Psoas muscle (tissue), 8 donors: ENCODE results near the gene DTWD2. TPM values are rescaled to one million over a fixed set of nuclear protein-coding genes. Genes with fewer than 3 reads are reported as not detected.
A peak's percentile ranks its signal among the peaks of the same experiment; 100 is the strongest.

ENCODE experiments used
- ATAC-seq, 4 donors: fragments of 200-7000 bp; cut with Tn5 transposase; one replicate each; pipeline ENCODE4 v1.9.1; 2020; ENCODE audit warnings: moderate library complexity in 3 of 4, mild to moderate bottlenecking in 2 of 4
- DNase-seq, 2 donors: peaks; one replicate each; pipeline ENCODE4 v3.0.0-alpha.2; 2020
- H3K27ac ChIP-seq: fragments of 200-600 bp; one replicate; pipeline ENCODE4 v1.8.0; 2022
- H3K27me3 ChIP-seq, 3 donors: fragments of 200-600 bp in 1 of 3; one replicate each; pipeline versions ENCODE4 v1.6.1 to v1.8.0; 2013 to 2022; ENCODE audit warnings: low read length in 2 of 3, mild to moderate bottlenecking in 2 of 3, moderate library complexity in 1 of 3; ENCODE audit not compliant: insufficient read depth in 3 of 3
- H3K36me3 ChIP-seq, 2 donors: fragments of 200-600 bp in 1 of 2; one replicate each; pipeline versions ENCODE4 v1.6.1 to v1.8.0; 2013 to 2022; ENCODE audit warnings: low read depth in 1 of 2, mild to moderate bottlenecking in 1 of 2, moderate library complexity in 1 of 2; ENCODE audit not compliant: insufficient read depth in 1 of 2
- H3K4me1 ChIP-seq: fragments of 200-600 bp; one replicate; pipeline ENCODE4 v1.8.0; 2022
- H3K4me3 ChIP-seq: fragments of 200-600 bp; one replicate; pipeline ENCODE4 v1.8.0; 2022; ENCODE audit warnings: mild to moderate bottlenecking
- H3K9me3 ChIP-seq: fragments of 200-600 bp; one replicate; pipeline ENCODE4 v1.8.0; 2022
- CTCF ChIP-seq: fragments of 200-600 bp; IDR thresholded peaks from one replicate; pipeline ENCODE4 v1.8.0; 2022; ENCODE audit warnings: antibody characterized with exemption
- WGBS, 3 donors: extraction: QIAGEN DNeasy Blood & Tissue Kit; methylation state at CpG; one replicate each; pipeline versions ENCODE4 v1.1.6 to v1.1.7; 2013; 5-methylcytosine and 5-hydroxymethylcytosine counted together
- intact Hi-C, 2 donors: fragments of 100-400 bp; cut with DNase I; formaldehyde crosslinking; loops; one replicate each; pipeline versions ENCODE4 v1.11.0 to v1.14.2; 2022
- polyA plus RNA-seq, 3 donors: library from polyadenylated mRNA; stranded (reverse); fragments of 200-250 nt; gene quantifications; one replicate each; pipeline ENCODE4 v1.2.3, GENCODE V29; 2013
- total RNA-seq, 4 donors: library from RNA; stranded (reverse); fragmentation: NEBNext Ultra II Directional in 2 of 4; extraction: Animal tissue kit (Norgen Biotek cat#: 25700) in 2 of 4; gene quantifications; one replicate each; pipeline versions ENCODE4 v1.2.1 to v1.2.4, GENCODE V29; 2021 to 2023
- donor health status: healthy with polysubstance abuse.
- donor health status: DM: no; HTN: no; CAD: no; lungs with moderate emphysema.
- donor health status: Bipolar disorder and iron deficiency.
- donor health status: healthy.
- donor health status: DM: yes; HTN: yes; CAD: no.
- donor health status: DM: no; HTN: no; CAD: no.
- donor health status: DM: no; HTN: no; CAD: no.
- donor health status: DM: yes; HTN: yes; CAD: no.

The DTWD2 gene
- total and polyA plus RNA-seq, 7 donors: 1.4 to 9.3 (median 5.5) TPM

- Histone ChIP-seq H3K9me3 (no peaks in the 10 kb centered on the region), H3K4me1 (peaks cover 4% of the 10 kb centered on the region), H3K4me3 (no peak overlapping the region), H3K36me3 (no peaks in the 10 kb centered on the region), H3K27me3 (no peaks in the 10 kb centered on the region), H3K27ac (no peak overlapping the region)
- DNase-seq (no peak), ATAC-seq (no peak)
- WGBS, 3 donors: 80 to 94% (median 88%) methylated on average over 1 of the region's 1 CpG
- TF ChIP-seq CTCF: no peak
- intact Hi-C loops: no loop called here
These were observed 2.2 kb upstream of the DTWD2 start for GRCh38 chr5:118990582-118990981.

- DNase-seq (no peak), ATAC-seq (no peak)
- Histone ChIP-seq H3K27ac (no peak overlapping the region), H3K36me3 (no peaks in the 10 kb centered on the region), H3K9me3 (no peaks in the 10 kb centered on the region), H3K27me3 (no peaks in the 10 kb centered on the region), H3K4me3 (no peak overlapping the region), H3K4me1 (peaks cover 4% of the 10 kb centered on the region)
- intact Hi-C loops: loop anchor here (2.0 to 5.0 kb wide), 4 partner anchors 82 to 423 kb away; partner anchors contain the start of gene DMXL1 (in 1 of the 2)
- TF ChIP-seq CTCF: no peak
- 82 to 83% (median 82%) methylated on average over 6 of the region's 6 CpGs for WGBS, 3 donors
These were observed 1.5 kb upstream of the DTWD2 start for GRCh38 chr5:118989816-118990215.

GRCh38 chr5:118988866-118989180 is 476 bp upstream of the DTWD2 start:
- intact Hi-C loops: loop anchor here (2.0 to 5.0 kb wide), 4 partner anchors 83 to 424 kb away; partner anchors contain the start of gene DMXL1 (in 1 of the 2)
- WGBS, 3 donors: 16 to 20% (median 17%) methylated on average over 9 of the region's 9 CpGs

GRCh38 chr5:118984602-118985001 is 3.7 kb downstream of the DTWD2 start:
- intact Hi-C loops: loop anchor here (5.0 kb wide), 3 partner anchors 88 to 428 kb away; partner anchors contain the start of gene DMXL1 (in 1 of the 2)
- no peak for TF ChIP-seq CTCF
- no peak overlapping the region for H3K27ac ChIP-seq
- H3K9me3 ChIP-seq: no peaks in the 10 kb centered on the region
- no peak overlapping the region for H3K4me3 ChIP-seq
- no peaks in the 10 kb centered on the region for H3K36me3 ChIP-seq
- H3K27me3 ChIP-seq: no peaks in the 10 kb centered on the region
- ATAC-seq (no peak), DNase-seq (no peak)
- peaks cover 4% of the 10 kb centered on the region for H3K4me1 ChIP-seq

More at GRCh38 chr5:118988866-118989180, 476 bp upstream of the DTWD2 start:
- DNase-seq: no peak
- Histone ChIP-seq H3K9me3 (no peaks in the 10 kb centered on the region), H3K4me3 (peak overlapping the region; percentile 90), H3K27me3 (no peaks in the 10 kb centered on the region), H3K36me3 (no peaks in the 10 kb centered on the region), H3K4me1 (peaks cover 4% of the 10 kb centered on the region), H3K27ac (peak overlapping the region; percentile 95)
- no peak for TF ChIP-seq CTCF
- peak in 1 of 4 donors; percentile 13 for ATAC-seq

GRCh38 chr5:118981783-118982182 is 6.6 kb downstream of the DTWD2 start:
- no peak for ATAC-seq
- Histone ChIP-seq H3K27ac (no peak overlapping the region), H3K4me1 (peaks cover 4% of the 10 kb centered on the region), H3K27me3 (no peaks in the 10 kb centered on the region), H3K4me3 (no peak overlapping the region), H3K9me3 (no peaks in the 10 kb centered on the region), H3K36me3 (no peaks in the 10 kb centered on the region)
- no peak for DNase-seq
- intact Hi-C loops: no loop called here
- TF ChIP-seq CTCF: no peak
